Neural progenitor cell (in vitro differentiated cells): ENCODE measurements around the gene SLC19A1.

Experiments used
- CTCF ChIP-seq: fragments of 200-600 bp; sonication (generic); IDR thresholded peaks from 2 replicates; pipeline ENCODE4 v1.5.1; 2017; ENCODE audit warnings: antibody characterized with exemption, mild to moderate bottlenecking
- EZH2 ChIP-seq: fragments of 200-600 bp; sonication (generic); IDR thresholded peaks from 2 replicates; pipeline ENCODE4 v1.6.1; 2017; ENCODE audit warnings: antibody characterized with exemption, mild to moderate bottlenecking, moderate library complexity
- EZH2phosphoT487 ChIP-seq: fragments of 200-600 bp; sonication (generic); IDR thresholded peaks from 2 replicates; pipeline ENCODE4 v1.6.1; 2017; ENCODE audit warnings: antibody characterized with exemption

GRCh38 chr21:45481977-45482898 is 60.0 kb downstream of the SLC19A1 start:
- no peak for TF ChIP-seq CTCF
- TF ChIP-seq EZH2: no peak
- TF ChIP-seq EZH2phosphoT487: no peak
